Peyer's patch (tissue), 4 donors: Measurements from ENCODE around the gene SGIP1.

Source experiments
- POLR2A ChIP-seq, 2 donors: fragments of 450-650 bp; IDR thresholded peaks; one replicate each; pipeline ENCODE4 v1.5.1; 2017; ENCODE audit warnings: antibody characterized with exemption in 2 of 2, mild to moderate bottlenecking in 2 of 2, moderate library complexity in 2 of 2
- TF ChIP-seq, protein P1 (sequence below), 6 experiments: fragments of 450-650 bp in 4 of 6; fragments of 200-600 bp in 2 of 6; sonication (generic) in 1 of 6; IDR thresholded peaks; one replicate each; pipeline ENCODE4 v1.5.1; 2017 to 2019; ENCODE audit warnings: antibody characterized with exemption in 6 of 6, mild to moderate bottlenecking in 3 of 6, moderate library complexity in 1 of 6

DNA sequence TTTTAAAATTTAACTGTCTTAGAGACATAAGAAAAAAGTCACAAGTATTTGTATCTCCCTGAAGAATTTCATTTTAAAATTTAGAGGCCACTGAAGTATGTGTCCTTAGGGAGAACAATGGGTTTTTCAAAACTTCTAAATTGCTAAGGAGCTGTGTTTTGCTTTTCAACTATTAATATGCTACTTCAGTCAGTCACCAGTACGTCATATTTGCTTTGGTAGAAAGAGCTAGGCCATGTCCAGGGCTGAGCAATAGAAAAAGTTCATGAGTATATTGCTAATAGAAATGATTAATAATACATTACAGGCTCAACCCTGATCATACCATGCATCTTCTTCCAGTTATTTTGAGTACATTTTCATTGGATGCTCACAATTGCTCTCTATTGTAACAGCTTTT lies 1.7 kb upstream of the SGIP1 start:
- TF ChIP-seq POLR2A (IDR thresholded peaks at IDR 0.05), result no peak
- TF ChIP-seq, protein P1, sequence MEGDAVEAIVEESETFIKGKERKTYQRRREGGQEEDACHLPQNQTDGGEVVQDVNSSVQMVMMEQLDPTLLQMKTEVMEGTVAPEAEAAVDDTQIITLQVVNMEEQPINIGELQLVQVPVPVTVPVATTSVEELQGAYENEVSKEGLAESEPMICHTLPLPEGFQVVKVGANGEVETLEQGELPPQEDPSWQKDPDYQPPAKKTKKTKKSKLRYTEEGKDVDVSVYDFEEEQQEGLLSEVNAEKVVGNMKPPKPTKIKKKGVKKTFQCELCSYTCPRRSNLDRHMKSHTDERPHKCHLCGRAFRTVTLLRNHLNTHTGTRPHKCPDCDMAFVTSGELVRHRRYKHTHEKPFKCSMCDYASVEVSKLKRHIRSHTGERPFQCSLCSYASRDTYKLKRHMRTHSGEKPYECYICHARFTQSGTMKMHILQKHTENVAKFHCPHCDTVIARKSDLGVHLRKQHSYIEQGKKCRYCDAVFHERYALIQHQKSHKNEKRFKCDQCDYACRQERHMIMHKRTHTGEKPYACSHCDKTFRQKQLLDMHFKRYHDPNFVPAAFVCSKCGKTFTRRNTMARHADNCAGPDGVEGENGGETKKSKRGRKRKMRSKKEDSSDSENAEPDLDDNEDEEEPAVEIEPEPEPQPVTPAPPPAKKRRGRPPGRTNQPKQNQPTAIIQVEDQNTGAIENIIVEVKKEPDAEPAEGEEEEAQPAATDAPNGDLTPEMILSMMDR (IDR thresholded peaks at IDR 0.05), result no peak
